Limb (tissue), 2 donors: Measurements from ENCODE around the gene AGRN.
"Not testable (repeated sequence)": the region's sequence is repeated elsewhere in the genome, so short reads cannot be mapped to it uniquely, and the experiment has no call there.

Source experiments
- DNase-seq, 2 donors: peaks; one replicate each; pipeline ENCODE4 v3.0.0-alpha.2; 2016; ENCODE audit errors: extremely low spot score in 2 of 2

AGRN gene

GRCh38 chr1:1090424-1091343 is 70.8 kb downstream of the AGRN start:
- no peak for DNase-seq

DNA sequence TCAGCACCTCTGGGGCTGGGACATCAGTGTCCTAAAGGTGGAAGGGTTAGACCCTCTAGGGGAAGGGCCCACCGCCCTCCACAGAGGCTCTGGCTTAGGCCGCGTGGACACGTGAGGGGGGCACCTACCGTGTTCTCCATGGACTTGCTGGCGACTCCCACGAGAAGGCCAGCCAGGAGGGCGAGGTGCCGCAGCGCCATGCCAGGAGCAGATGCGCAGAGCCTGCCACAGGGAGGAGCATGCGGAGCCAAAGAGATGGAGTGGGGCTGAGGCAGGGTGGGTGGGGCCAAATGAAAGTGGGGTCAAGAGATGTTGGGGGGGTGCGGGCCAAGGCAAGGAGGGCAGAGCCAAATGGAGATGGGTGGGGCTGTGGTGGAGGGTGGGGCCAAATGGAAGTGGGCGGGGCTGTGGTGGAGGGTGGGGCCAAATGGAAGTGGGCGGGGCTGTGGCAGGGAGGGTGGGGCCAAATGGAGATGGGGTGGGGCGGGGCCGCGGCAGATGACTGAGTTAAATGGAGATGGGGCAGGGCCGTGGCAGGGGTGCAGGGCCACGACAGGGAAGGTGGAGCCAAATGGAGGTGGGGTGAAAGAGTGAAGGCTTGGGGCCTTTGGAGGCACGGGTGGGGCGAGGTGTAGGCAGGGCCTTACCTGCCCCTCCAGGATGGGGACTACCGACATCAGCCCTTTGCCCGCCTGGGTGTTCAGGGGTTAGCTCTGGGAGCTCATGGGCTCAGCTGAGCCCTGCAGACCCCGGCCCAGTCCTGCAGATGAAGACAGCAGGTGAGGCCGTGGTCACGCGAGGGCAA is 71.6 kb downstream of the AGRN start:
- no peak for DNase-seq

DNA sequence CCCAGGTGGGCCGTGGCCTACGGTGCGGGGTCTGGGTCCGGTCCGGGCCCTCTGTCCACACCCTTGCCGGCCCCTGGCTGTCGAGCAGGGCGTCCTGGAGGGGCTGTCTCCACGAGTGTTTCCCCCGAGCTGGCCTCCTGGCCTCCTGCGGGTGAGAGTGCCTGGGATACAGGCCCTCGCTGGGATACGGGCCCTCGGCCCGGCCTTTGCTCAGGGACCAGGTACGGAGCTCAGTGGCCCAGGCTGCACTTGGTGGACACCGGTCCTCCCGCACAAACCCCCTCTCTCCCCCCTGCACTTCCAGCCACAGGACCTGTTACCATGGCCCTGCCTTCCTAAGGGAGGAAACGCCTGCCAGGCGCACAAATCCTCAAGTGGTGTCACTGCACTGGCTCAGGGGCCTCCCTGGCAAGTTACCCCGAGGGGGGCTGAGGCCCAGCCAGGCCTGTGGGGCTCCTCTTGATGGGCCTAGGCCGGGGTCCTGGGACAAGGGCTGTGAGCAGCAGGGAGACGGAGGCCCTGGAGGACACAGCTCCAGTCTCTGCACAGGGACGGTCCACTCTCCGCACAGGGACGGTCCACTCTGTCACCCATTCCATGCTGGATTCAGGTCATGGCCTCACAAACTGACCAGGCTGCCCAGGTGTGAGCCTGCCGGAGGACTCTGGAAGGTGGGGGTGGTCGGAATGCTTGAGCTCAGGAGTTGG is 72.4 kb downstream of the AGRN start:
- DNase-seq: no peak

DNA sequence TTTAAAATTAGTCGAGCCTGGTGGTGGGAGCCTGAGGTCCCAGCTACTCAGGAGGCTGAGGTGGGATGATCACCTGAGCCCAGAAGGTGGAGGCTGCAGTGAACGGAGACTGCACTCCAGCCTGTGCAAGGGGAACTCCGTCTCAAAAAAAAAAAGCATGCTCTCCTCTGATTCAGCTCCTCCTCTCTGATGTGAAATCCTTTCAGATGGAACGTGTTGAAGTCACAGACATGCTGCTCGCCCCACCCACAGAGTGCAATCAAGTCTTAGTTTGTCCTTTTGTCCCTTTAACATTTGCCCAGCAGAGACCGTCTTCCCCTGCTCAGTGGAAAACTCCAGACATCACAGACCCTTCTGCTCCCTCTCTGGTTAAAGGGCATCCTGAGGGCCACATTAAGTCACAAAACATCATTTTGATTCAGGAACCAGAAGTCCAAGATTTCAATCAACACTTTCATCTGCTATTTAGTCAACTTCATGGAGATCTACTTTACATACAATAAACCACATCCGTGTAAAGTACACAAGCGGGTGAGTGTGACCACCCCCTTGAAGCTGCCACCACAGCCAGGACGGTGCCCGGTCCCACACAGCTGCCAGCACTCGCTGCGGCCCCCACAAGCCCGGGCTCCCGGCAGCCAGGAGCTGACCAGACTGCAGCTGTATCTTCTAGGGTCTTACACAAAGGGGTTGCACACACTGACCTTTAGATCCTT is 73.1 kb downstream of the AGRN start:
- no peak for DNase-seq

- DNase-seq: no peak
These were observed 73.7 kb downstream of the AGRN start for GRCh38 chr1:1093610-1093943.

DNA sequence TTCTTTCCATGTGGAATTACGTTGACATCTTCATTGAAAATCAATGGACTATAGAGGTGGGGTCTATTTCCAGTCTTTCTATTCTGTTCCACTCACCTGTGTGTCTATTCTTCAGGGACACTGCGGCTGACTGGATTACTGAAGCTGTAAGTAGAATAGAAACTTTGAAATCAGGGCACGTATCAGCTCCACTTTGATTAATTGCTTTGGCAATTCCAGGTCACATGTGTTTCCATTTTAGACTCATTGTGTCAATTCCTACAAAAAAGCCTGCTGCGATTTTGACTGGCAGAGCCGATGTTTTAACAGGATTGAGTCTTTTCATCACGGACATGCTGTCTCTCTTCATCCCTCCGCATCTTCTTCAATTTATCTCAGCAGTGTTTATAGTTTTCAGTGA is 75.1 kb downstream of the AGRN start:
- DNase-seq: no peak

DNA sequence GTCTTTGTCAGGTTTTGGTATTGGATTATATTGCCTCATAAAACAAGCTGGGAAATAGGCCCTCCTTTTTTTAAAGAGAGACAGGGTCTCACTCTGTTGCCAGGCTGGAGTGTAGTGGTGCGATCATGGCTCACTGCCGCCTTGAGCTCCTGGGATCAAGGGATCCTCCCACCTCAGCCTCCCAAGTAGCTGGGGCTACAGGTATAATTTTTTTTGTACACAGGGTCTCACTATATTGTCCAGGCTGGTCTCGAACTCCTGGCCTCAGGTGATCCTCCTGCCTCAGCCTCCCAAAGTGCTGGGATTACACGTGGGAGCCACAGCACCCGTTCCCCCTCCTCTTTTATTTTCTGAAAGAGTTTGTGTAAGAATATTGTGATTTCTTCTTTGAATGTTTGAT is 76.2 kb downstream of the AGRN start:
- not testable (repeated sequence) for DNase-seq

DNA sequence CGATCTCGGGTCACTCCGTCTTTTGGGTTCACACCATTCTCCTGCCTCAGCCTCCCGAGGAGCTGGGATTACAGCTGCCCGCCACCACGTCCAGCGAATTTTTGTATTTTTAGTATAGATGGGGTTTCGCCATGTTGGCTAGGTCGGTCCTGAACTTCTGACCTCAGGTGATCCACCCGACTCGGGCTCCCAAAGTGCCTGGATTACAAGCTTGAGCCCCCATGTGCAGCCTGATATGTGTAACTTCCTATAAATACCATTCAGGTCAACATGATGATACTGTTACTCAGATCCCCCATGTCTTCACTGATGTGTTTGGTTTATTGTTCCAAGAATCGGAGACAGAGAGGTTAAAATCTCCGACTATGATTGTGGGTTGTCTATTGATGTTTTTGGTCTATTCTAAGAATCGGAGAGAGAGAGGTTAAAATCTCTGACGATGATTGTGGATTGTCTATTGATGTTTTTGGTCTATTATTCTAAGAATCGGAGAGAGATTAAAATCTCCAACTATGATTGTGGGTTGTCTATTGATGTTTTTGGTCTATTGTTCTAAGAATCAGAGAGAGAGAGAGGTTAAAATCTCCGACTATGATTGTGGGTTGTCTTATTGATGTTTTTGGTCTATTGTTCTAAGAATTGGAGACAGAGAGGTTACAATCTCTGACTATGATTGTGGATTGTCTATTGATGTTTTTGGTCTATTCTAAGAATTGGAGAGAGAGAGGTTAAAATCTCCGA is 78.9 kb downstream of the AGRN start:
- DNase-seq: no peak

DNA sequence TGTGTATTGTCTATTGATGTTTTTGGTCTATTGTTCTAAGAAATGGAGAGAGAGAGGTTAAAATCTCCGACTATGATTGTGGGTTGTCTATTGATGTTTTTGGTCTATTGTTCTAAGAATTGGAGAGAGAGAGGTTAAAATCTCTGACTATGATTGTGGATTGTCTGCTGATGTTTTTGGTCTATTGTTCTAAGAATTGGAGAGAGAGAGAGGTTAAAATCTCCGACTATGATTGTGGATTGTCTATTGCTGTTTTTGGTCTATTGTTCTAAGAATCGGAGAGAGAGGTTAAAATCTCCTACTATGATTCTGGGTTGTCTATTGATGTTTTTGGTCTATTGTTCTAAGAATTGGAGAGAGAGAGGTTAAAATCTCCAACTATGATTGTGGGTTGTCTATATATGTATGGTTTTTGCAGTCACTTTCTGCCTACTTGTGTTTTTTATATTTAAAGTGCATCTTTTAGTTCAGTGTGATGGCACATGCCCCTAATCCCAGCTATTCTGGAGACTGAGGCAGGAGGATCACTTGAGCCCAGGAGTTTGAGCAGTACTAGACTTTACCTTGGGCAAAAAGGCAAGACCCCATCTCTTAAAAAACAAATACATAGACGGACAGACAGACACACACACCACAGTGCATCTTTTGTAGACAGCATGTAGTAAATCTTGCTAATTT is 79.7 kb downstream of the AGRN start:
- no peak for DNase-seq

DNA sequence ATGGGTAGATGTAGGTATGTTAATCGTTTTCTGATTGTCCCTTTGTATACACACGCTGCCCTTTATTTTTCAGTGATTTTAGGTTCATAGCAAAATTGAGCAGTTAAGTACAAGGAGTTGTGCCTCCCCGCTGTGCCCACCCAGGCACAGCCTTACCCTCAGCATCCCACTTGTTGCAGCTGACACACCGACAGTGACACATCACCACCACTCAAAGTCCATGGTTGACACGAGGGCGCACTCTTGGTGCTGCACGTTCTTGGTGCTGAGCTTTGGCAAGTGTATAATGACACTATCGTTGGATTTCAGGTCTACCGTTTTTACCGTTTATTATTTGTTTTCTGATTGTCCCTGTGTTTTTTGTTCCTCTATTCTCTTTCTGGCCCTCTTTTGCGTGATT is 80.4 kb downstream of the AGRN start:
- no peak for DNase-seq

DNA sequence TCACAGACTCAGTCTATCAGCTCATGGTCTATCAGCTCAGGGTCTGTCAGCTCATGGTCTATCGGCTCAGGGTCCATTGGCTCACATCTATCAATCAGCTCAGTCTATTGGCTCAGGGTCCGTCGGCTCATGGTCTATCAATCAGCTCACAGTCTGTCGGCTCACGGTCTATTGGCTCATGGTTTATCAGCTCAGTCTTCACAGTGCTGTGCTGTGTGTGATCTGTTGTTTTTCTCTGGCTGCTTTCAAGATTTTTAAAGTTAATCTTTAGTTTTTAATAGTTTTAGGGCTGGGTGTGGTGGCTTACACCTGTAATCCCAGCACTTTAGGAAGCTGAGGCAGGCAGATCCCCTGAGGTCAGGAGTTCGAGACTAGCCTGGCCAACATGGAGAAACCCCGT is 81.6 kb downstream of the AGRN start:
- DNase-seq: no peak

DNA sequence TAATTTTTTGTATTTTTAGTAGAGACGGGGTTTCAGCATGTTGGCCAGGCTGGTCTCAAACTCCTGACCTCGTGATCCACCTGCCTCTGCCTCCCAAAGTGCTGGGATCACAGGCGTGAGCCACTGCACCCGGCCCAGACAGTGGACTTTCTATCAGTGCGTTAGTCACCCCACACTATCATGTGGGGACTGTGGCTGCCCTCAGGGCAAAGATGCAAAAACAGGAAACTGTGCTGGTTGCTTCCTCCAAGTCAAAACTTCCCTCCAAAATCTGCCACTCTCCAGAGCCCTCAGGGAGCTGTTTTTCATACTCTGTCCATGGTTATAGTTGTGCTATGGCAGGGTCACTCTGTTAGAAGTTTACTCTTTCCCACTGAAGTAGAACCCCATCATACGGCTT is 84.2 kb downstream of the AGRN start:
- DNase-seq: not testable (repeated sequence)
